GM18517 (cell line): ENCODE data around the gene ARHGAP21.
A peak's percentile ranks its signal among the peaks of the same experiment; 100 is the strongest.
"Not testable (repeated sequence)": the region's sequence is repeated elsewhere in the genome, so short reads cannot be mapped to it uniquely, and the experiment has no call there.

Experiments used
- ATAC-seq: cut with Tn5 transposase; IDR thresholded peaks from one replicate; pipeline ENCODE4 v1.9.1; 2021; ENCODE audit warnings: mild to moderate bottlenecking, moderate library complexity; ENCODE audit not compliant: unreplicated experiment

Gene ARHGAP21

DNA sequence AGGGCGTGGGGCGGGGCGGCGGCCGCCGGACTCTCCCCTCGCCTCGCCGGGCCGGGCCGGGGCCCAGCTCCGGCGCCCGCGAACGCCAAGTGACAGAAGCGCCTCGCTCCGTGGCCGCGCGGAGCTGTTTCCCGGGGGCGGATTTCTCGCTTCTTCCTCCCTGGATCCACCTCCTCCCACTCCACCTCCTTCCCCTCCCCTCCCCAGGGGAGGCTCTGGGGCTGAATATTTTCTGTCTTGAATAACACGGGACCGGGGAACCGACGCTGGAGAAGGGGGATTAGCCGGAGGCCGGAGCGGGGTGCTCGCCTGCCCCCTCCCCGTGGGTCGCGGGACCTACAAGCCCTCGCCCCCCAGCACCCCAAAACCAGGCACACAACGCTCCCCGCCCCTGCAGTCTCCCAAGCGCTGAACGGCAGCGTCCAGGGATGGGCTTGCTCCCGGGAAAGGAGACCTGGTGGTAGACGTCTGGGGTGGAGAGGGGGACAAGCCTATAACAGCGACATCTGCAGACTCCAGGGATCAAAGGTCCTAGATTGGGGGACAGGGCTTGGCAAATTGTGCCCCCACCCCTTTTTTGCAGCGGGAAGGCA is at the start of gene ARHGAP21:
Gene ARHGAP21, minus strand, starts transcription at position 100 of the 593 bp plus-strand sequence. CDS start 1,988 bp downstream, outside the sequence.
- peak; percentile 0 for ATAC-seq

DNA sequence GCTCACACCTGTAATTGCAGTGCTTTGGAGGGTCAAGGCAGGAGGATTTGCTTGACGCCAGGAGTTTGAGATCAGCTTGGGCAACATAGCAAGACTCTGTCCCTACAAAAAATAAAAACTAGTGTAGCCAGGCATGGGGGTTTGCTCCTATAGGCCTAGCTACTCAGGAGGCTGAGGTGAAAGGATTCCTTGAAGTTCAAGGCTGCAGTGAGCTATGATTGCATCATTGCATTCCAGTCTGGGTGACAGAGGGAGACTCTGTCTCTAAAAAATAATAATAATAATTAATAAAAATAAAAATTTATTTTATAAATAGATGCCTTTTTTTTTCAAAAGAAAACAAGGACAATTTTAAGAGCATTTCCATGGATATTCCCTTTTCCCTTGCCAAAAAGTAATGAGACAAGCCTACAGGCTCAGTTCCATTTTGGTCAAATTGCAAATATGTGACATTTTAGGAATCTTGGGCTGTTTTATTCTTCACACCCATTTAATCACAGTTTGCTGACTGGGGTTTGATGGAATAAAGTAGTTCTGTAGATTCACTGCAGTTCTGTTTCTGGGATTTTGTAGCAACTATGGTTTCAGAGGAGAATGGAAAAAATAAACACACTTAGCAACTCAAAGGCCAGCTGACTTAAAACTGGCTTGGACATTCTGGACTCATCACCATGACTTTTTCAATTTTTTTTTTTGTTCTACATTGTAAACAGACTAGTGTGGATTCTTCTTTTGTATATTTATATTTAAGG is 48.4 kb upstream of the ARHGAP21 start:
- ATAC-seq = no peak

DNA sequence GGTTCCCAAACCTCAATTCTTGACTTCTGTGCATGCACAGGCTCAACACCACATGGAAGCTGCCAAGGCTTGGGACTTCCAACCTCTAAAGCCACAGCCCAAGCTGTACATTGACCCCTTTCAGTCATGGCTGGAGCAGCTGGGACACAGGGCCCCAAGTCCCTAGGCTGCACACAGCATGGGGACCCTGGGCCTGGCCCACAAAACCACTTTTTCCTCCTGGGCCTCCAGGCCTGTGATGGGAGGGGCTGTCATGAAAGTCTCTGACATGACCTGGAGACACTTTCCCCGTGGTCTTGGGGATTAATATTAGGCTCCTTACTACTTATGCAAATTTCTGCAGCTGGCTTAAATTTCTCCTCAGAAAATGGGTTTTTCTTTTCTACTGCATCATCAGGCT is 41.3 kb upstream of the ARHGAP21 start:
- ATAC-seq = not testable (repeated sequence)

DNA sequence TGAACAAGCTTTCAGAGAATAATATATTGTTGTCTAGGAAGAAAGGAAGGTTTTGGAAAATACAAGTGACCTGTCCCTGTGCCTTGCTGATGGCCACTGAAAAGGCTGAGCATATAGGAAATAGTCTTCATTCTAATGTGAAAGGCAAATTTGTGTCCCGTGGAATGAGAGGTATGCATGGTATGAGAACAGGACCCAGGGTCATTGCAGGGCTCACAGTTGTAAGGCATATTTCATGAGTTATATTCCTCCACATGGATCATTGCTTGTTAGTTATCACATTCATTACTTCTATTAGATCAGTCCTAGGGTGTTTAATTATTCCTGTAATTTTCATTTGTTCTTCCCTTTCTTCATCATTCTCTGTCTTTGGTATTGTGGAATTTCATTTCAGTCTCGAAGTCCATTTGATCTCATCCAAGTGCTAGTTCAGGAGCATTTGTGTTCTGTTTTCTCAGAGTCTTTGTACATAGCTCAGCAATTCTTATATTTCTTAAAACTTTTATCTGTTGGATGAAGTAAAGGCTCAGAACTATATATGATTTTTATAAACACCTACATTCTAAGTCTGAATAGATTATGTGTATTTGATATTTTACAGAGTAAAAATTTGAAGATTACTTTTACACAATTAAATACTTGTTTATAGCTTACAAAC is 39.4 kb upstream of the ARHGAP21 start:
- ATAC-seq = no peak

DNA sequence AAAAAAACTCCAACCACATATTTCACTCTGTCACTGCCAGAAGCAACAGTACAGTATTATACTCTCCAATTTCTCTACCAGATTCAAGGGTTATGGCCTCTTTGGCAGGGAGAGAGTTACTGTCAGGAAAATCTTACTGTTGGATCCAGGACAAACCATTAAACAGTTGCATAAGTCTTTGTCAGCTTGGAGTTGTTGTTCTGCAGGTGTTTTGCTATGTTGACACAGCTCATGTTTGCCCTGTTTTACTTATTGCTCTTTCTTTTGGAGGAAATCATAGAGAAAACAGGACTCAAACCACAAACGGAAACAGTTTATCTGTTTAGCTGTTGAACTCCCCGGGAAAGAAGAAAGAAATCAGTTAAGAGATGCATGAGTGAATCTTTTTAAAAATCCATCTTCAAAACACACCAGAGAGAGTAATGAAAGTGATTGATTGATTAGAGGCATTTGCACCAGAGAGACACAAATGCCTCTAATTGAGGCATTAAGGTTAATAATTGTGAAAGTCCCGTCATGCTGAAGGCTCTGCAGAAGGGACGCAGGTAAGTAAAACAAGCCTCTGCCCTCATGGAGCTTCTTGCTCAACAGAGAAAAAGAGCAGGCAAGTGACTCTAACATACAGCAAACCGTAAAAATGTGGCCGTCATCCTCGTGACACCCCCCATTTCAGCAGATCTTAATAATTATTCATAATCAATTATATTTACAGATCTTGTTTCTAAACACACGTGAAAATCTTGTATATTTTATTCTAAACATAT is 38.7 kb upstream of the ARHGAP21 start:
- no peak for ATAC-seq

DNA sequence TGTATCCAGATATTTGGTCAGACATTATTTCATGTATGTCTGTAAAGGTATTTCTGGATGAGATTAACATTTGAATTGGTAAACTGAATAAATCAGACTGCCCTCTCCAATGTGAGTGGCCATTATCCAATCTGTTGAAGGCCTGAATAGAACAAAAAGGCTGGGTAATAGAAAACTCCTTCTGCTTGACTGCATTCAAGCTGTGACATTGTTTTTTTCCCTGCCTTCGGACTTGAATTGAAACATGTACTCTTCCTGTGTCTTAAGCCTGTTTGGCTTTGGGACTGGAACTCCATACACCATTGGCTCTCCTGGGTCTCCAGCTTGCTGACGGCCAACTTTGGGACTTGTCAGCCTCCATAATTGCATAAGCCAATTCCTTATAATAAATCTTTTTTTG is 36.0 kb upstream of the ARHGAP21 start:
- ATAC-seq = no peak

GRCh38 chr10:24758254-24758653 is 34.6 kb upstream of the ARHGAP21 start:
- ATAC-seq = not testable (repeated sequence)

DNA sequence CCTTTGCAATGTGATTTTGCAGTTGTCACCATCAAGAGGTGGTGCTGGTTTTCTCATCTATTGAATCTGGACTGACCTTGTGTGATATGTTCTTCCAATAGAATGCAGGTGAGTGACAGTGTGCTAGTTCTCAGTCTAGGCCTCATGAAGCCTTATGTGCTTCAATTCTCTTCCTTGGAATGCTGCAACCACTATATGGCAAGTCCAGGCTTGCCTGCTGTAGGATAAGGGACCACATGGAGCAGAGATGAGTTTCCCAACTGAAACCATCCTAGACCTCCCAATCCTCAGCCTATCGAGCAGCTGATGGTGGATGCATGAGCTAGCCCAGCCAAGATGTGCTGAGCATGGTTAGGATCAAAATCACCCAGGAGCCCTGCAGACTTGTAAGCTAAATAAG is 32.6 kb upstream of the ARHGAP21 start:
- no peak for ATAC-seq

GRCh38 chr10:24751716-24752115 is 28.0 kb upstream of the ARHGAP21 start:
- ATAC-seq = no peak

- ATAC-seq = no peak
Observed at GRCh38 chr10:24750695-24751094, 27.0 kb upstream of the ARHGAP21 start.

GRCh38 chr10:24748214-24748613 is 24.5 kb upstream of the ARHGAP21 start:
- no peak for ATAC-seq

GRCh38 chr10:24744946-24745345 is 21.3 kb upstream of the ARHGAP21 start:
- no peak for ATAC-seq

DNA sequence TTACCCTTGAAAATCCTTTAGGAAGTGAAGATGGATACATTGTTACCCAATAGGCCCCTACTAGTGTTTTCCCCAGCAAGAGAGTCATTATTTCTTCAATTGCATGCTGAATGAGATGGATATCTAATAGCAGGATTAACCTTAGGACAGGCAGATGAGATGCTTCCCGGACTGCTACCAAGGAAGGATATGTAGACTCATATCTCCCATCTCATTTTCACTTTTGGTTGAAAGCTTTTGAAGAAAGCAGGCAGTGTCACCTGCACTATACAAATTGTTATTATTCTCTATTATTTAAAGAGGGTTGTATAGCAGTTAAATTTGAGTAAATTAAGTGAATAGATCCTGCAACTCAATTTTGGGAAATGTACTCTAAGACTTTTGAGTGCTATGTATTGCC is 17.0 kb upstream of the ARHGAP21 start:
- no peak for ATAC-seq

- ATAC-seq = no peak
Observed at GRCh38 chr10:24737001-24737400, 13.3 kb upstream of the ARHGAP21 start.

- ATAC-seq = no peak
Observed at GRCh38 chr10:24731942-24732341, 8.3 kb upstream of the ARHGAP21 start.

- ATAC-seq = no peak
Observed at GRCh38 chr10:24730811-24731210, 7.1 kb upstream of the ARHGAP21 start.

DNA sequence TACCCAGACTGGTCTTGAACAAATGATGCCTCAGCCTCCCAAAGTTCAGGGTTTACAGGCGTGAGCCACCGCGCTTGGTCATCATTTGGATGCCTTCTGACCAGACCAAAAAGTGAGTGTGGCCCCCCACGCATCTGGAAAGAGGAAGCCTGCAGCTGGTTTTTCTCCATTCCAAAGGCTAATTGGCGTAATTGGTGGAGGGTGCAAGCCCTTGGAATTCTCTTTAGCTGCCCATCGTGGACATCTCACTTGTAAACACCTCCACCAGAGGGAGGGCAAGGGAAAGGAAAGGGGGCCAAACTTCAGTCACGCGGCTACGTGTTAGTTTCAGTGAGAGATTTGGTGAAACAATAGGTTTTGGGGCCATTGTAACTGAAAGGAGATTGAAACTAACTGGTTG is 4.1 kb upstream of the ARHGAP21 start:
- ATAC-seq = no peak

DNA sequence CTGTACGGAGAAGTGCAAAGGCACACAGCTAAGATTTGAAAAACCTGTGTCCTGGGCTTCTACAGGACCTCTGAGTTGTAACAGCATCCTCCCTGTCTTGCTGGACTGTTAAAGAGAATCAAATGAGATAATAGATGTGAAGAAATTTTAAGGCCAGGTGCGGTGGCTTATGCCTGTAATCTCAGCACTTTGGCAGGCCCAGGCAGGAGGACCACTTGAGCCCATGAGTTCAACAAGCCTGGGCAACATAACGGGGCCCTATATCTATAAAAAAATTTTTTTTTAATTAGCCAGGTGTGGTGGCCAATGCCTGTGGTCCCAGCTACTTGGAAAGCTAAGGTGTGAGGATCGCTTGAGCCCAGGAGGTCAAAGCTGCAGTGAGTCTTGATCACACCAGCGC is 2.9 kb upstream of the ARHGAP21 start:
- no peak for ATAC-seq

DNA sequence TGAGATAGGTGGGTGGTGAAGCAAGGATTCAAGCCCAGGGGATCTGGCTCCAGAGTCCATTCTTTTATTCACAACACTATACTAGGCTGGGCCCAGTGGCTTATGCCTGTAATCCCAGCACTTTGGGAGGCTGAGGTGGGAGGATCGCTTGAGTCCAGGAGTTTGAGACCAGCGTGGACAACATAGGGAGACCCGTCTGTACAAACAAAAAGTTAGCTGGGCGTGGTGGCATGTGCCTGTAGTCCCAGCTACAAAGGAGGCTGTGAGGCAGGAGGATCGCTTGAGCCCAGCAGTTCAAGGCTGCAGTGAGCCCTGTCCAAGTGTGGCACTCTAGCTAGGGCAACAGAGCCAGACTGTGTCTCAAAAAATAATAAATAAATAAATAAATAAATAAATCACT is 2.3 kb upstream of the ARHGAP21 start:
- ATAC-seq = not testable (repeated sequence)

DNA sequence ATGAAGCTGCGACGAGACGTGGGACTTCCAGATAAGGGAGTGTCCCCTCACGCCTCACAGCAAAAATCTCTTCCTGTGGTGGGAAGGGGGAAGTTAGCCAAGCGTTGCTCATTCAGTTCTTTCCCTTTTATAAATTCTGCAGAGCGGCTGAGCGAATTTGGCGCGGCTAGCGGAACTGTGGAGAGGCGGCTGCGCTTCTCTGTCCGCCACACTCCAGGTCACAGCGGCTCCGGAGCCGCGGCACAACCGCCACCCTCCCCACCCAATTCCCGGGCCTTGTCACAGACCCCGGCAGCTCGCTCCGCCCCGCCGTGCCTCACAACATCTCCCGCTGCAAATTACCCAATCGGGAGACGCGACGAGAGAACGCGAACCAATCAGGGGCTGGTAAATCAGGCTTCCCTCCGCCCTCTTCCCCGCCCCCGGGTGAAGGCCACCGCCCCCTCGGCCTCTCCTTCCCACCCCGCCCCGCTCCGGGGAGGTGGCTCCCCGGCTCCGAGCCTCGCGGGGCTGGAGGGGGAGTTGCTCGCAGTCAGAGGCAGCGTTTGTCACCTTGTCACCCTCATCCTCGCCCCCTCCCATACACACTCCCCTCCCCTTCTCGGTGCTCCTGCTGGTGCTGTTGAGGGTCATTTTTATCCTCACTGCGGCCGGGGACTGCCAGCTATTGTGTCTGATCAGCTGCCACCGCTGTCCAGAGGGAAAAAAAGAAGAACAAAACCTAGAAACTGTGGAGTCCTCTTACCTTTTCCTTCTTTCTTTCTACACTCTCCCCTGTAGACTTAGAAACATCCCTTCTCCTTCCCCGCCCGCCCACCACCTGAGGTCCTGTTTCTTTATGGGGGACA is 918 bp upstream of the ARHGAP21 start:
- ATAC-seq = peak; percentile 87
